ENCODE results near the gene ERF. TPM values are rescaled to one million over a fixed set of nuclear protein-coding genes. Genes with fewer than 3 reads are reported as not detected.

The ERF gene
- total RNA-seq, 1 experiment from 2014 or later = 35.1 TPM

DNA sequence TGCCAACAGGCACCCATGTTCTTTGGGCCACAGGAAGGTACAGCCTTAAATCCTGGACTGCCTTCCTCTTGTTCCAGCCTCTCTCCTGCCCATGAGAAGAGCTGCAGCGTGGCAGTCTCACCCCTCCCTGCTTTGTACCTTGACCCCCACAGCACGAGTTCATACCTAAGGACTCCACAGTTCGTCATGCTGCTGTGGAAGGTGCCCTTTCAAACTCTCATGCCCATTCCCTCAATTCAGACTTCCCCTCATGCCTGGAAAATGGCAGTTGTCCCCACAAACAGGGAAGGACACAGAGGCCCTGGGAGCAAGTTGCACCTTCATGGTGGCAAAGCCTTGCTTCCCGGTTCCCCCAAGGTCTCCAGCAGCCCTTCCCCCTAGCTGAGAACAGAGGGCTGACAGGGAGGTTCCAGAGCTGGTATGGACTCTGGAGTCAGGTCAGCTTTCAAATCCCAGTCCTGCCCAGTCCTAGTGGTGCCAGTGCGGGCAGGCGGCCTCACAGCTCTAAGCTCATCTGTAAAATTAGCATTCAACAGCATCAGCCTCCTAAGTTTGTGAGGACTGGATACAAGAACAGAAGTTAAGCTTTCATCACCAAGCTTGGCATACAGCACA is 21.1 kb downstream of the ERF start:
- ChIA-PET POLR2A (interaction anchor here (0.6 to 1.3 kb wide), 6 partner anchors 8 to 373 kb away, joined by 3 to 7 read pairs (median 3); partner anchors contain the start of gene GSK3A), CTCF (interaction anchor here (0.6 to 2.0 kb wide), 5 partner anchors 11 to 98 kb away, joined by 3 to 7 read pairs (median 4); no protein-coding TSS in a partner anchor)
- H3K36me3 Mint-ChIP-seq (ENCODE audit: insufficient read depth, unreplicated experiment) = peaks cover 84% of the 10 kb centered on the region
- TF ChIP-seq, protein P1, sequence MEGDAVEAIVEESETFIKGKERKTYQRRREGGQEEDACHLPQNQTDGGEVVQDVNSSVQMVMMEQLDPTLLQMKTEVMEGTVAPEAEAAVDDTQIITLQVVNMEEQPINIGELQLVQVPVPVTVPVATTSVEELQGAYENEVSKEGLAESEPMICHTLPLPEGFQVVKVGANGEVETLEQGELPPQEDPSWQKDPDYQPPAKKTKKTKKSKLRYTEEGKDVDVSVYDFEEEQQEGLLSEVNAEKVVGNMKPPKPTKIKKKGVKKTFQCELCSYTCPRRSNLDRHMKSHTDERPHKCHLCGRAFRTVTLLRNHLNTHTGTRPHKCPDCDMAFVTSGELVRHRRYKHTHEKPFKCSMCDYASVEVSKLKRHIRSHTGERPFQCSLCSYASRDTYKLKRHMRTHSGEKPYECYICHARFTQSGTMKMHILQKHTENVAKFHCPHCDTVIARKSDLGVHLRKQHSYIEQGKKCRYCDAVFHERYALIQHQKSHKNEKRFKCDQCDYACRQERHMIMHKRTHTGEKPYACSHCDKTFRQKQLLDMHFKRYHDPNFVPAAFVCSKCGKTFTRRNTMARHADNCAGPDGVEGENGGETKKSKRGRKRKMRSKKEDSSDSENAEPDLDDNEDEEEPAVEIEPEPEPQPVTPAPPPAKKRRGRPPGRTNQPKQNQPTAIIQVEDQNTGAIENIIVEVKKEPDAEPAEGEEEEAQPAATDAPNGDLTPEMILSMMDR (IDR thresholded peaks at IDR 0.05; ENCODE audit: unreplicated experiment) = no peak
- no TSS peak for BruUV-seq (replicated peaks)
- H3K4me3 Mint-ChIP-seq (ENCODE audit: unreplicated experiment) = no peak overlapping the region
- no peaks in the 10 kb centered on the region for H3K4me1 Mint-ChIP-seq (ENCODE audit: insufficient read depth, unreplicated experiment)
- H3K27ac Mint-ChIP-seq (ENCODE audit: low read depth, unreplicated experiment) = peak overlapping the region; percentile 66
- no peaks in the 10 kb centered on the region for H3K9me3 Mint-ChIP-seq (ENCODE audit: unreplicated experiment)
- DNase-seq (ENCODE audit: unreplicated experiment) = no peak
- intact Hi-C loops (cut with micrococcal nuclease) = no loop called here
- no peaks in the 10 kb centered on the region for H3K27me3 Mint-ChIP-seq (ENCODE audit: insufficient read depth, unreplicated experiment)

DNA sequence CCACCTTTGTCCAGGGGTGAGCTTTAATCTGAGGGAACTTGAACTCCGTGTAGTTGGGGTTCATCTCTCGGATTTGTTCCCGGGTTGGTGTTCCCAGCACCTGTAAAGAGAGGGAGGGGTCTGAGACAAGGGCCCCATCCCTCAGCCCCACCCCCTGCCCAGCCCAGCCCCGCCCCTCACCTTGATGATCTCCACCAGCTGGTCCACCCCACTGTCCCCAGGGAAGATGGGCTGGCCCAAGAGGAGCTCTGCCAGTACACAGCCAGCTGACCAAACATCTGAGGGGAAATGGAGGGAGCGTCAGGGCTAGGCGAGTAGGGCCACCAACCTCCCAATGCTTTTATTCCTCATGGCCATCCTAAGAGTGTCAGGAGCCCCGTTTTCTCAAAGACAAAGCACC is 21.8 kb downstream of the ERF start:
- Mint-ChIP-seq H3K4me1 (ENCODE audit: insufficient read depth, unreplicated experiment) (no peaks in the 10 kb centered on the region), H3K36me3 (ENCODE audit: insufficient read depth, unreplicated experiment) (peaks cover 83% of the 10 kb centered on the region), H3K4me3 (ENCODE audit: unreplicated experiment) (no peak overlapping the region), H3K9me3 (ENCODE audit: unreplicated experiment) (no peaks in the 10 kb centered on the region), H3K27me3 (ENCODE audit: insufficient read depth, unreplicated experiment) (no peaks in the 10 kb centered on the region), H3K27ac (ENCODE audit: low read depth, unreplicated experiment) (peak overlapping the region; percentile 66)
- CTCF ChIA-PET = interaction anchor here (1.4 to 2.0 kb wide), 2 partner anchors 12 to 124 kb away, joined by 5 to 6 read pairs; no protein-coding TSS in a partner anchor
- no peak for DNase-seq (ENCODE audit: unreplicated experiment)
- no TSS peak for BruUV-seq (replicated peaks)
- POLR2A ChIA-PET = interaction anchor here (0.9 kb wide), 1 partner anchor 10 kb away, joined by 3 read pairs; the partner anchor contains the start of gene GSK3A
- intact Hi-C loops (cut with micrococcal nuclease) = no loop called here
- TF ChIP-seq, protein P1 (IDR thresholded peaks at IDR 0.05; ENCODE audit: unreplicated experiment) = no peak

DNA sequence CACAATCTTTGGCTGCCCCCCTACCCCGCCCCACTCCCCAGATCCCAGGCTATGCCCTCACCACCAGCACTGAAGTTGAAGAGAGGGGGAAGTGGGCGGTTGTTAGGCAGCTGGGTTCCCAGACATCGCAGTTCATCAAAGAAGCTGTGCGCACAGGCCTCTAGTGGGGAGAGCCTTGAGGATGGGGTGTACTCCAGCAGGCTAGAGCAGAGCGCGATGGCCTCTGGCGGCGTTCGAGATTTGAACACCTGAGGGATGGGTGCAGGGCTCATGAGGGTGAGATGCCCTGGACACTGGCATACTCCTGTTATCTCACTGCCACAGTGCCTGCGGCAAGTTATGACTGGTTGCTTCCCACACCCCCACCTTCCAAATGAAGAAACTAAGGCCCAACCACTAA is 22.5 kb downstream of the ERF start:
- no peak overlapping the region for H3K4me3 Mint-ChIP-seq (ENCODE audit: unreplicated experiment)
- no peak for DNase-seq (ENCODE audit: unreplicated experiment)
- no peak overlapping the region for H3K27ac Mint-ChIP-seq (ENCODE audit: low read depth, unreplicated experiment)
- peaks cover 88% of the 10 kb centered on the region for H3K36me3 Mint-ChIP-seq (ENCODE audit: insufficient read depth, unreplicated experiment)
- CTCF ChIA-PET = interaction anchor here (1.4 kb wide), 1 partner anchor 124 kb away, joined by 6 read pairs; no protein-coding TSS in a partner anchor
- intact Hi-C loops (cut with micrococcal nuclease) = no loop called here
- TF ChIP-seq, protein P1 (IDR thresholded peaks at IDR 0.05; ENCODE audit: unreplicated experiment) = no peak
- no peaks in the 10 kb centered on the region for H3K27me3 Mint-ChIP-seq (ENCODE audit: insufficient read depth, unreplicated experiment)
- no peaks in the 10 kb centered on the region for H3K4me1 Mint-ChIP-seq (ENCODE audit: insufficient read depth, unreplicated experiment)
- BruUV-seq (replicated peaks) = no TSS peak
- POLR2A ChIA-PET = interaction anchor here (0.7 to 0.9 kb wide), 2 partner anchors 10 to 21 kb away, joined by 3 read pairs; partner anchors contain the start of gene GSK3A
- no peaks in the 10 kb centered on the region for H3K9me3 Mint-ChIP-seq (ENCODE audit: unreplicated experiment)

GRCh38 chr19:42230571-42230970 is 24.4 kb downstream of the ERF start:
- Mint-ChIP-seq H3K9me3 (ENCODE audit: unreplicated experiment) (no peaks in the 10 kb centered on the region), H3K27me3 (ENCODE audit: insufficient read depth, unreplicated experiment) (no peaks in the 10 kb centered on the region), H3K4me3 (ENCODE audit: unreplicated experiment) (no peak overlapping the region), H3K36me3 (ENCODE audit: insufficient read depth, unreplicated experiment) (peaks cover 88% of the 10 kb centered on the region), H3K27ac (ENCODE audit: low read depth, unreplicated experiment) (no peak overlapping the region), H3K4me1 (ENCODE audit: insufficient read depth, unreplicated experiment) (no peaks in the 10 kb centered on the region)
- ChIA-PET POLR2A (interaction anchor here (0.7 to 1.2 kb wide), 2 partner anchors 11 to 288 kb away, joined by 3 read pairs; no protein-coding TSS in a partner anchor), CTCF (interaction anchor here (0.7 to 1.9 kb wide), 4 partner anchors 9 to 1423 kb away, joined by 3 to 6 read pairs (median 3); partner anchors contain the start of gene ZNF526)
- TF ChIP-seq, protein P1 (IDR thresholded peaks at IDR 0.05; ENCODE audit: unreplicated experiment) = no peak
- DNase-seq (ENCODE audit: unreplicated experiment) = no peak
- intact Hi-C loops (cut with micrococcal nuclease) = no loop called here
- BruUV-seq (replicated peaks) = no TSS peak
